Measurements from ENCODE around the gene SF3B1.

DNA sequence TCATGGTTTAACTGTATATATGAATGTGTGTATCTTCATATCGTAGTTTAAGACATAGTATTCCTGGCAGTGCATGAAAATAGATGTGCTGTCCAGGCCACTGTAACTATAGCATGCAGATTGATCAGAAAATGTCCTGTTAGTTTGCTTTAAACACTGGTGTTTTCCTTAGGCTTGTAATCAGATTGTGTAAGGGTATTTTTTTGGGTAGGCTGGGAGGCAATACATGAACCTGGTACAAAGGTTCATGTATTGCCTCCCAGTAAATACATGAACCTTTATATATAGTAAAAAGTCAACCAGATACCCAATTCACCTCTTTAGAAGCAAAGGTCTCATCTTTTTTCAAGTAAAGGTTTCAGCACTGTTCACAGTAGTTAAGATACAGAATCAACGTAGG lies 20.1 kb upstream of the SF3B1 start:
- TF ChIP-seq, protein P1, sequence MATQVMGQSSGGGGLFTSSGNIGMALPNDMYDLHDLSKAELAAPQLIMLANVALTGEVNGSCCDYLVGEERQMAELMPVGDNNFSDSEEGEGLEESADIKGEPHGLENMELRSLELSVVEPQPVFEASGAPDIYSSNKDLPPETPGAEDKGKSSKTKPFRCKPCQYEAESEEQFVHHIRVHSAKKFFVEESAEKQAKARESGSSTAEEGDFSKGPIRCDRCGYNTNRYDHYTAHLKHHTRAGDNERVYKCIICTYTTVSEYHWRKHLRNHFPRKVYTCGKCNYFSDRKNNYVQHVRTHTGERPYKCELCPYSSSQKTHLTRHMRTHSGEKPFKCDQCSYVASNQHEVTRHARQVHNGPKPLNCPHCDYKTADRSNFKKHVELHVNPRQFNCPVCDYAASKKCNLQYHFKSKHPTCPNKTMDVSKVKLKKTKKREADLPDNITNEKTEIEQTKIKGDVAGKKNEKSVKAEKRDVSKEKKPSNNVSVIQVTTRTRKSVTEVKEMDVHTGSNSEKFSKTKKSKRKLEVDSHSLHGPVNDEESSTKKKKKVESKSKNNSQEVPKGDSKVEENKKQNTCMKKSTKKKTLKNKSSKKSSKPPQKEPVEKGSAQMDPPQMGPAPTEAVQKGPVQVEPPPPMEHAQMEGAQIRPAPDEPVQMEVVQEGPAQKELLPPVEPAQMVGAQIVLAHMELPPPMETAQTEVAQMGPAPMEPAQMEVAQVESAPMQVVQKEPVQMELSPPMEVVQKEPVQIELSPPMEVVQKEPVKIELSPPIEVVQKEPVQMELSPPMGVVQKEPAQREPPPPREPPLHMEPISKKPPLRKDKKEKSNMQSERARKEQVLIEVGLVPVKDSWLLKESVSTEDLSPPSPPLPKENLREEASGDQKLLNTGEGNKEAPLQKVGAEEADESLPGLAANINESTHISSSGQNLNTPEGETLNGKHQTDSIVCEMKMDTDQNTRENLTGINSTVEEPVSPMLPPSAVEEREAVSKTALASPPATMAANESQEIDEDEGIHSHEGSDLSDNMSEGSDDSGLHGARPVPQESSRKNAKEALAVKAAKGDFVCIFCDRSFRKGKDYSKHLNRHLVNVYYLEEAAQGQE (IDR thresholded peaks at IDR 0.05; ENCODE audit: insufficient read depth in 1 of 2, low read depth in 2 of 2, low read length in 2 of 2), result no peak
- TF ChIP-seq POLR2AphosphoS5 (IDR thresholded peaks at IDR 0.05; ENCODE audit: low read depth, low read length) (no peak), TAF1 (IDR thresholded peaks at IDR 0.05; ENCODE audit: borderline replicate concordance, insufficient read depth, low read length) (no peak), SIN3A (IDR thresholded peaks at IDR 0.05; ENCODE audit: borderline replicate concordance, insufficient read depth, low read length) (no peak), FOXP2 (optimal IDR thresholded peaks at IDR 0.05; ENCODE audit: borderline replicate concordance, extremely low read depth, extremely low read length, insufficient read depth) (no peak)
